C4-2B (cell line): Measurements from ENCODE around the gene SRMS.

Source experiments
- CTCF ChIP-seq: fragments of 450-650 bp; conservative IDR thresholded peaks from 2 replicates; pipeline ENCODE4 v1.5.1; 2017; ENCODE audit warnings: mild to moderate bottlenecking
- ZFX ChIP-seq: fragments of 450-650 bp; IDR thresholded peaks from 2 replicates; pipeline ENCODE4 v1.6.1; 2017

GRCh38 chr20:63551068-63551467, 3.5 kb upstream of the SRMS start:
- no peak for TF ChIP-seq CTCF
- TF ChIP-seq ZFX = no peak
